Right kidney (tissue), 1 donor: ENCODE measurements around the gene SDK1.

Experiments used
- DNase-seq: peaks from one replicate; pipeline ENCODE4 v3.0.0-alpha.2; 2016

Gene SDK1

DNA sequence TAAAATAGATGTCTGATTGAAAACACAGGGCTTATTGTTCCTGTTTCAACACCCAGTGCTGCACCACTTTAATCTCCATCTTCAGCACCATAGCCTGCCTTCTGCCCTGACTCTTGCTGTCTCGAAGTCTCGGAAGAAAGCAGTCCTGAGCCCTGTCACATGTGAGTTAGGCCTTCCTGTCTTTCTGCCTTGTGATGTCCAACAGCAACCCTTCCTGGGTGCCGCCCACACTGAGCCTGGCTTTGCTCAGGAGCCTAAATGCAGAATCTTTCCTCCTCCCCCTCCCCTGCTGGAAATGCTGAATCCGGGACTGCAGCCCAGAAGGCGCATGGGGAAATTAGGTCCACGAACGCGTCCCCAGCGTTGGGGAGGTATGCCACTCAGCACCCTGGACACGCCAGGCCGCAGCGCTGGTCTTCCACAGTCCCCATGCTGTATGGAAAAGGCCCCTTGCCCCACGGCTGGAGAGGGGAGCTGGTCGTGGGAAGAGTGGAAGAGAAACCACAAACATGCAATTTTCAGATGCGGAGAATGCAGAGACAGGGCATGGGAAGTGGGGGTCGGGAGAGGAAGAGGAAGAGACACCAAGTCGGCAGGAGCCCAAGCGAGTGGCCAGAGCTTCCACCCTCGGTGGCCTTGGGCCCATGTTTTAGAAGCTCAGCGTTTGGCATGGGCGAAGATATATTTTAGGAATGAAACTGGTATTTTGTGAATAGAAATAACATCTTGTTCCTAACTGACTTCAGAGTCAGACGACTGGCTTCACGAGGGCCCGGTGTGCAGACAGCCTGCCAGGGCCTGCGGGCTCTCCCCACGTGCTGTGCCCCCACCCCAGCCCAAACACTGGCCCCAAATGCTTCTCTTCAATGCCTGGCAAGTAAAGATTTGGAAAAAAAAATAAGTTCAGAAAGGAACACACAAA is 724.9 kb downstream of the SDK1 start:
- no peak for DNase-seq

DNA sequence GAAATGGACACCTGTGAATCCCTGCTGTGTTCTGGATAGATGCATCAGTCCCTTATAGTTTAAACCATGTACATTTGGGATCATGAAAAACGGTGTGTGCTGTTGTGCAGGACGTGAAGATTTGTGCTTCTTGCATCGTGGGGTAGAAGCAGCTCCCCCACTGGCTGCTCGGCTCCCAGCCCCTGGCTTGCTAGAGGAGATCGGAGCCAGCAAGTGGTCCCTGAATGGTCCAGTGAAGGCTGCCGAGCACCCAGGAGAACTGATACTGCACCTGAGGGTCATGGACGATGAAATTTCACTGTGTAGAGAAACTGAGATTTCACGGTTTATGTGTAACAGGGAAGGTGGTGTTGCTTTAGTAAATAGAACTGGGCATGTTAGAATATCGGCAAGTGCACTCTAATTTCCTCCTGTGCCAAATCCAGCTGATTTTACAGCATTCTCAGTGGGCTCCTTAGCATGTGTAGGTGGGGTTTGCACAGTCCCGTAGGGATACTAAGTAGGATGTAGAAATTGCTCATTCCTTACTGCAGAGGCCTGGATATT is 726.0 kb downstream of the SDK1 start:
- no peak for DNase-seq

DNA sequence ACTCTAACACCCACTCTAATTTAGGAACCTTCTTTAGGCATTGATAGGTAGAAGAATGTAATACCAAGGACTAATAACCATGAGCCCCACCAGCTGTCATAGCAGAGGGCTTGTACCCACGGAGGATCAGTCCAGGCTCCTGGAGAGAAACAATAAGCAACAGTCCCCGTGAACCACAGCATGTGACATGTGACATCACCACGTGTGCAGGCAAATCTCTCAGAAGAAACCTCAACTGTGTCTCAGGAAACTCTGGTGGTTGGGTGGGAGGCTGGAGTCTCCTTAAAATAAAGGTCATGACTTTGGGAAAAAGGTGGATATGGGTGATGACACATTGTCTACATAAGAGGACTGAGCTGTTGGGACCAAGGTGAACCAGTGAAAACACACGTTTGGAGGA is 727.2 kb downstream of the SDK1 start:
- DNase-seq = no peak

DNA sequence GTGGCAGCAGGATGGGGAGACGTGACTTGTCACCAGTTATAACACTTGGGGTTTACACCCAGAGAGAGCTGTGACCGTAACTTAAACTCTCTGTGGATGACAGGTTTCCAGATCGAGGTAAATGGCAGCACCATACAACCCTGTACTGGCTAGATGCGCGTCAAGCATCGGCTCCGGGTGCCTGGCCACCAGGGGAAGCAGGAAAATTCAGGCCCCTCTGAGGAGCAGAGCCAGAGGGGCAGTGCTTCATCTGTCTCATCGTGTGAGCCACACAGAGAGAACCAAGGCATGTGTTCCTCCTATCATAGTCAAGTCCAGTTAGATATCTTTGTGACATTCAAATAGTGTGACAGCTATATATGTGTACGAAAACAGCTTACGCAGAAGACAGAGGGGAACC is 728.9 kb downstream of the SDK1 start:
- no peak for DNase-seq

DNA sequence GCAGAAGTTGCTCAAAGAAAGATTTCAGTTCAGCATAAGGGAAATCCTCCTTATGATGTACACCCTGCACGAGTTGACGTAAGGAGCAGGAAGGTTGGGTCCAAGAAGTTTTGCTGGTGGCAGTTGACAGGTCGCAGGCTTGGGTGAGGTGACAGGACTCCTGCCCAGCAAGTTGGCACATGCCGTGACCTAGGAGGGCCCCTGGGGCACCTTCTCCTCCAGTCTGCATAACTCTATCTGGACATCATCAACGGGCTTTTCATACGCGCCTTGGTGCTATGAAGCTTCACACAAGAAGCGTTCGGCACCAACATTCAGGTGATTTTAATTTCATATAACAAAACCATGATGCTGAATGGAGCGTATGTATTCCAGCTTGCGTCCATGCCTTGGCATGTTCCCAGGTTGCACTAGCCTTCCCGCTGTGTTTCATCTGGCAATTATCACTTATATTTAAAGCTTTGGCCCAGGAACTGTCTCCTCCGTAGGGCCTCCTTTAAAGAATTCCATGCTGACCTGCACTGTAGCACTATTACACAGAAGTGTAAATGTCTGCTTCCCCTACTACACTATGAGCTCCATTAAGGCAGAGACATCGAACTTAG is 729.4 kb downstream of the SDK1 start:
- DNase-seq = no peak

DNA sequence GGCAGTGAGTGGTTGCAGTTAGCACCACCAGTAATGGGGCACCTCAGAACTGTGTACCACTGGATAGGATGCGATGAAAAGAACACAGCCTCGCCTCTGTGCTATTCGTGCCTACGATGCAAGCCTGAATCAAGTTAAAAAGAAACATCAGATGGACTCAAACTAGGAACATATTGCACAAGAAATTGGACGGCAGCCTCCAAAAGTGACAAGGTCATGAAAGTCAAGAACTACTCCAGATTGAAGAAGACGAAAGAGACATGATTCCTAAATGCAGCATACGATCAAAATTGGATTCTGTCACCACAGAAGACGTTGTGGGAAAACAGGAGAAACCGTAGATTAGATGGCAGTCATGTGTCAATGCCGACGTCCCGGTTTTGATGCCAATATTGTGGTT is 732.9 kb downstream of the SDK1 start:
- no peak for DNase-seq

DNA sequence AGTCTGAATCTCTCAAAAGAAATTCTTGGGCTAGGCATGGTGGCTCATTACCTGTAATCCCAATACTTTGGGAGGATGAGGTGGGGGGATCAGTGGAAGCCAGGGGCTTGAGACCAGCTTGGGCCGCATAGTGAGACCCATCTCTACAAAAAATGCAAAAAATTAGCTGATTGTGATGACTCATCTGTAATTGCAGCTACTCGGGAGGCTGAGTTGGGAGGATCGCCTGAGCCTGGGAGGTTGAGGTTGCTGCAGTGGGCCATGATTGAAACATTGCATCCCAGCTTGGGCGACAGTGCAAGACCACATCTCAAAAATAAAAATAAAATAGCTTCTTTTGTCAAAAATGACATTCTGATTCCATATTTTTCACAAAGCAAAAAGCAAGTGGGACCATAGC is 736.3 kb downstream of the SDK1 start:
- DNase-seq = no peak

DNA sequence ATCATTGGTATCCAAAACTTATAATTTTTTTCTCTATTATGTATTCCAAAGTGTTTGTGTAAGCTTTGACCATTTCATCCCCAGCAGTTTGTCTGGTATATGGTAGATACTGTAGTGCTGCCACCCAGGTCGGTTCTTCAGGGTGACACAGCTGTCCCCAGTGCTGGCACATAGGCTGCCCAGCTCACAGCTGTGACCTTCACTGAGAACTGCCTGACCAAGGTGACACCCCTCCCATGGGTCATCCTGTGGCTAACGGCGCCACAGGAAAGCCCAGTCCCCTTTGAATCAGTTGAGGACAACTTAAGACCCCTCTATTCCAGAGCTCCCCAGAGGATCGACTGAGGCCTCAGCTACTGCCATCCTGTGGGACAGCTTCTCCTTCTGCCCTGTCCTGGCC is 736.8 kb downstream of the SDK1 start:
- no peak for DNase-seq

DNA sequence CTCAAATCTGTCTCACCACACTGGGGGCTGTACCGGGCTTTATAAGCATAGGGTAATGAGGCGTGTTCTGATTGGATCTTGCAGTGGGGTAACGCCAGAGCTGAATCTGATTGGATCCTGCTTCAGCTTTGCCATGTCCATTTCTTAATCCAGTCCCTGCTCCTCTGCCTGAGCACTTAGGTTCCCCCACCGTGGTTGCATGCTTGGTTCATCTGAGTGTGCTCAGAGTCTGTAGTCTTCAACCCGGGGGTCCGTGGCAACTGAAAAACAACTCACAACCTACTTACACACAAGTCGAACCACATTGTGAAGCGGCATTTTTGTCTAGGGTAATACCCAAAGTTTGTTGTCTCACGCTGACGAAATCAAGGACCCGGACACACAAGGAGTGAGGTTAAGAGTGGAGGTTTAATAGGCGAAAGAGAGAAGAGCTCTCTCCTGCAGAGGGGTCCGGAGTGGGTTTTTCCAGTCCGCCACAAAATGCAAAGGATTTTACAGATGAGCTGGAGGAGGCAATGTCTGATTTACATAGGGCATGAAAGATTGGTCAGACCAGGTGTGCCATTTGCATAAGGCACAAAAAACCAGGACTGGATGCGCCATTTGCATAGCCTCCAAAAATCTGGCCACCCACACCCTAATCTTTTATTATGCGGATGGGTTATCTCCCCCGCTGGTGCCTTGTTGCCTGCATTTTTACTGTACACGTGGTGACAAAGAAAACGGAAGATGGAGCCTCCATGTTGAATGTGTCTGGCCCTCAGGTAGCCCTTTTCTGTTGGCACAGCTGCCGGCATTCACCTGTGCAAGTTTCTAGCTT is 739.3 kb downstream of the SDK1 start:
- no peak for DNase-seq

DNA sequence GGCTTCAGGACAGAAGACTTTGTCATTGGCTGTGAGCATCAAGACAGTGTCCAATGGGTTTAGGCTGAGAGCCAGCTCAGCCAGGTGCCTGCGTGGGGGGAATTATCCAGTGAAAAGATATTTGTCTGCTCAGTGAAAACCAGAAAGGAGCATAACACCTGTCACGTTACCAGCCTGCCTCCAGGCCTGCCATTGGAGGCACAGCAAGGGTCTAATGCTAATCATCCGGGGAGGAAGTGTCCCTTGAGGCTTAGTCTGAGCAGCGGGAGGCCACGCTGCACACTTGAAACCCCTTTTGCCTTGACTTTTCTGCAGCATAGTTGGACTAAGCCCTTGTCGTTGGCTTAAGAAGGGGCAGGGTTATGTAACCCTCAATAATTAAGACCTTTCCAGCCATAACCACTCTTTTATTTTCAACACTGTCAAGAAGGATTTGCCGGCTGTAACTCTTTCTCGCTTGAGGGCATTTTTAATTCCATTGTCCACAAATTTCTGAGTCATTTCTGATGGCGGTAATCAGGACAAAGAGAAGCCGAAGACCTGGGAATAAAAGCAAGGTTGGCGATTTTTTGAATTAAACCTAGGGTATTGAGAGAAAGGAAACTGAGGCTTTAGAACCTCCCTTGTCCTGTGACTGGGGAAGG is 741.5 kb downstream of the SDK1 start:
- DNase-seq = no peak

DNA sequence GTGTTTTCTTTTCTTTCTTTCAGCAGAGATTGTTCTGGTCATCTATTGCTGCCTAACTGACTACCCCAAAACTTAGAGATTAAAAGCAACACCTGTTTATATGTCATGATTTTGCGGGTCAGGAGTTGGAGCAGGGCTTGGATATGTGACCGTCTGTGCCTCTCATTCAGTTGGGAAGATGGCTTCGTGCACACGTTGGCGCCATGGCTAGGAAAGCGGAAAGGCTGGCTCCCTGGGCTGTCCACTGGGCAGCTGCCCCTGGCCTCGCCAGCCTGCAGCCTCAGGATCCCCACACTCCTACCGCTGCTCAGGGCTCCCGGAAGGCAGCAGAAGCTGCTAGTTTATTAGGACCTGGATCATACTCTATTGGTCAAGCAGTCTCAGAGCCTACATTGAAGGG is 742.9 kb downstream of the SDK1 start:
- DNase-seq = no peak

DNA sequence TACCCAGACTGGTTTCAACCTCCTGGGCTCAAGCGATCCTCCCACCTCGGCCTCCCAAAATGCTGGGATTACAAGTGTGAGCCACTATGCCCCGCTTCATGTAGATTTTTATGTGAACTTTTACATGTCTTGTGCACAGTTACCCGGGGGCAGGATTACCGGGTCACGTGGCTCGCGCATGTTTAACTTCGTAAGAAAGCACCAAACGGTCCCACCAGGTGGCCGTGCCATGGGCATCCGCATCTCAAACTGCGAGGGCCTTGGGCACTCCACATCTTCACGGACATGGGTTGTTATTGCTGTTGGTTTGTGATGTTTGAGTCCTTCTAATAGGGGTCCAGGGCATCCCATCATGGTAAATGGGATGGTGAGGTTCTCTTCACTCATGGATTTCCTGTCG is 744.4 kb downstream of the SDK1 start:
- DNase-seq = no peak

DNA sequence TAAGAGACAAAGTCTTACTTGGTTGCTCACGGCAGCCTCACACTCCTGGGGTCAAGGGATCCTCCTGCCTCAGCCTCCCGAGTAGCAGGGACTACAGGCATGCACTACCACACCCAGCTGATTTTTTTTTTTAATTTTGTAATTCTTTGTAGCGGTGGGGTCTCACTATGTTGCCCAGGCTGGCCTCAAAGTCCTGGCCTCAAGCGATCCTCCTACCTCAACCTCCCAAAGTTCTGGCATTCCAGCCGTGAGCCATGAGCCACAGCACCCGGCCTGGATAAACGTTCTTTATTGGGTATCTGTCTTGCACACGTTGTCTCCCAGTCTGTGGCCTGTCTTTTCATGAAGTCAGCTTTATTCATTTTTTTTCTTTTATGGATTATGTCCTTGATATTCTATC is 744.9 kb downstream of the SDK1 start:
- no peak for DNase-seq

DNA sequence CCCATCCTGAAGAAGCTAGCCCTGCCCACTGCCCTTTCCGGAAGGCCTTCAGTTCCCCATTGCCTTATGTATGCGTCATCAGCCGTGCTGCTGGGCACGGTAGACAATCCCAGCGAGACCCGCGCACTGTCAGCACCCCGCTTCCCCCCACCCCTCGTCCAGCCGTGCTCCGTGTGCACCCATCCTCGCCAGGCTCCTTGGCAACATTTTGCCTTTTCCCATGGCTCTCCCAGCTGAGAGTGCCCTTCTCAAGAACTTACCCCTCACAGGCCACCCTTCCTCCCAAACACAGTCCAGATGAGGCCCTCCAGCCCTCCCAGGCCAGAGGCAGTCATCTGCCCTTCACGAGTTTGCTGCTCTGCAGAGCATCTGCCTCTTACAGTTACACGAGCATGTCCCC is 747.3 kb downstream of the SDK1 start:
- no peak for DNase-seq

DNA sequence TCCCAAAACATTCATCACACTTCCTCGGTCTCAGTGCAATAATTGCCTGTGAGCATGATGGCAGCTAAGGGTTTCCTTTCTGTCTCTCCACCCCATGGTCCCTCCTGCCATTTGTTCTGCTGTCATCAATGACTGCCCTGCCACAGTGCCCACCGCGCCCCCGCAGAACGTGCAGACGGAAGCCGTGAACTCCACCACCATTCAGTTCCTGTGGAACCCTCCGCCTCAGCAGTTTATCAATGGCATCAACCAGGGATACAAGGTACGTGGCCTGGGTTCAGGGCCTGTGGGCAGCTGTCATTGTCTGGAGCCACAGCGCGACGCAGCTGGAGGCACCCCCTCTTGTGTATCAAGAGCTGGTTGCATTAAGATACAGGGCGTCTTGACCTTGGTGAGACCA is 748.1 kb downstream of the SDK1 start:
- DNase-seq = no peak

DNA sequence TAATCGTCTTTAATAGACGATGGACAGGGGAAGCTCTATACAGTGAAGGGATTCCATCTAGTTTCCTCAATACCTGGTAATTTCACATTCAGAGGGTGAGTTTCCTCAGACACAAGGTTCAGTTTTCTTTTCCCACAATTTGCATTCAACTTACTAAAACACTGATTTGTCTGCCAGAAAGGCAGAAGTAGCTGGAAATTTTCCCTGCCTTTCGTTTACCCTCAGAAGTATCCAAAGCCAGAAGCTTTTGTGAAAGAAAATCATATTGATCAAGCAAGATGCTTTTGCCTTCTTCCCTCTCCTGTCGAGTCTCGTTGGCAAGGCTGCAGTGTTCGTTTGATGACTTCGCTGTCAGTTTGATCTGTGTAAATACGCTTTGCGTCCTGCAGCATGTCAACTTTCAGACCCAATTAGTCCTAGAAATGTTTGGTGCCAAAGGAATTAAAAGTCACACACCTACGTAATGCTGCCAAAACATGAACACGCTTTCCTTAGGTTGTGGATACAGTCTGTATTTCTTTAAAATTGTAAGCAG is 749.1 kb downstream of the SDK1 start:
- DNase-seq = no peak

DNA sequence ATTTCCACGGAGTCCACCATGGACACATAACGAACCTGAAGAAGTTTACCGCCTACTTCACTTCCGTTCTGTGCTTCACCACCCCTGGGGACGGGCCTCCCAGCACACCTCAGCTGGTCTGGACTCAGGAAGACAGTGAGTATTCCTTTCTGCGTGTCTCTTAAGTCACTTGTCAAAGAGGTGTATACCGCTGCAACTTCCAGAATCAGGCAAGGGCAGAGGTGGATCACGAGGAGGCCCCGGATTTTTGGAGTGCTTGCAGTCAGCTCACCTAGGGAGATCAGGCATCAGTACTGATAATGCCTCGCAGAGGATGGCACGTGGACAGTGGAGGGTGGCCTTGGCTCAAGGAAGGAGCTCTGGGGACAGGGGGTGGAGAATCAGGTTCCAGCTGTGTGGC is 750.6 kb downstream of the SDK1 start:
- no peak for DNase-seq

DNA sequence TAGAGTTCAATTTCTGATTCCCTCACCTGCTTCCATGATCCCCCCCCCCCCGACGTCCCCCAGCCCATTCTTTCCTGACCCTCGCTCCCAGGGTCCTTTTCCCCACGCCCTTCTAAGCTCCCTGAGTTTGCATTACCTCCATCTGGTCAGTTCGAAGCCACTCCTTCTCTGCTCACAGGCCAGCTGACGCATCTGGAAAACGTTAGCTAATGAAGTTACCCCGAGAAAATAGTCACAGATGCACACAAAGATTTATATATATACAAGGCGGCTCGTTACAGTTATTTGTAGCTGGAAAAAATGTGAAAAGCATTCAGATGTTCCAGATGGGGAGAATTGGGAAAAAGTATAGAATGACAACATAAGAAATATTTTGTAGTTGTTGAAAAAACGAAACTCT is 751.1 kb downstream of the SDK1 start:
- no peak for DNase-seq

DNA sequence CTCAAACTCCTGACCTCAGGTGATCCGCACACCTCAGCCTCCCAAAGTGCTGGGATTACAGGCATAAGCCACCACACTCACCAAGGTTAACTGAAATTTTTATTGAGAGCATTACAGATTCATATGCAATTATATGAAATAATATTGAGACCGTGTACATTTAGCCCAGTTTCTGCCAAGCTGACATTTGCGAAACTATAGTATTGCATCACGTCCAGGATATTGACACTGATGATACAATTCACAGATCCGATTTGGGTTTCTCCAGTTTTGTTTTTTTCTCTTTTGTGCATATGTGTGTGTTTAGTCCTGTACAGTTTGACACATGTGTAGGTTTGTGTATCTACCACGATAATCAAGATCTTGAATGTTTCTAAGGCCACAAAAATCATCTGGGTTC is 753.1 kb downstream of the SDK1 start:
- no peak for DNase-seq

DNA sequence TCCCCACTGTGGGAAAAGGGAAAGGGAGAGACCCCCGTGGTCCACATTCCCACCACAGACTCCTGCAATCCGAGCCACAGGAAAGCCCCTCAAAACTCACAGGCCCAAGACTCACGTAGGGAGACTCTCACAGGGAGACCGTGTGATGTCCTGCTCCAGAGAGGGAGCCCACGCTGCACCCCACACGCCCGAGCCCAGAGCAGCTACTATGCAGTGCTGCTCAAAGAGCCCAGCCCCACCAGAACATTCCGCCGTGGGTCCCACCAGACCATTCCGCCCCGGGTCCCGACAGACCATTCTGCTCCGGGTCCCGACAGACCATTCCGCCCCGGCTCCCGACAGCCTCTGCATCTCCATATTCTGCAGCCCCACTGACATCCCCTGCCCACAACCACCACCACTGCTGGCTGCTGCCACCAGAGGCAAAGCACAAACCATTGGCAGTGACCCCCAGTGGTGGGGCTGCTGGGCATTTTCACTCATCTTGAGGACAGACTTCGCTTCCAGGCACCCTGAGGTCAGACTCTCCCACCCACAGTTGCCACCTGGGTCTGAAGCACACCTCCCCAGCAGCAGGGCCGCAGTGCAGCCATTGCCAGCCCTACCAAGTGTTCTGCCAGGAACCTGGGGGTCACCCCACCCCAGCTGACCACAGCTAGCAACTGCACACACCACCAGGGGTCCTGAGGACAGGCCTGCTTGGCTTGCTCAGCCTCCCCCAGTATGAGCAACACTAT is 755.7 kb downstream of the SDK1 start:
- no peak for DNase-seq

DNA sequence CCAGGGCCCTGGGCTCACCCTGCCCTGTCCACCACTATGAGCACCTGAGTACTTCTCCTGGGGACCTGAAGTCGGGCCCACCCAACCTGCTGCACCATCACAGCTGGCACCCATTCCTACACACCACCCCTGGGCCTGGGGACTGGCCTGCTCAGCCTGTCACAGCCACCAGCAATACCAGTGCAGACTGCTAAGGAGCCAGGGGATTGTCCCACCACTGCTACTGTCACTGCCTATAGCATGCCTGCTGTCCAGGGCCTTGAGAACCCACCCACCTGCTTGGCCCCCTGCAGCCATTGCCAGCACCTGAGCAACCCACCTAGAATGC is 756.2 kb downstream of the SDK1 start:
- no peak for DNase-seq

DNA sequence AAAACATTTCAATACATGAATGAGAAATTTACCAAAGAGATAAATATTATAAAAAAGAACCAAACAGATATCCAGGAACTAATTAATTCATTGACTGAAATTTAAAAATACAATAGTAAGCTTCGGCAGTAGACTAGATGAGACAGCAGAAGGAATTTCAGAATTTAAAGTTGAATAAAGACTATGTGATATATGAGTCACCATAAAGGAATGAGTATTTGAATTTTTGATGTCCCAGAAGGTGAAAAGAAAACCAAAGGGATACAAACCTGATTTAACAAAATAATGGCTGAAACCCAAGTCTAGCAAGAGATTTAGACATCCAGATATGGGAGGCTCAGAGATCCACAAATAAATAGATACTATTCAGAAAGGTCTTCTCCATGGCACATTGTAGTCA is 757.1 kb downstream of the SDK1 start:
- no peak for DNase-seq
